Urinary bladder (tissue), 4 donors: ENCODE measurements around the gene EXOC8. TPM values are rescaled to one million over a fixed set of nuclear protein-coding genes. Genes with fewer than 3 reads are reported as not detected.

Source experiments
- DNase-seq: peaks from one replicate; pipeline ENCODE4 v3.0.0-alpha.2; 2015; ENCODE audit errors: extremely low spot score
- H3K27ac ChIP-seq: one replicate; pipeline ENCODE4 v1.5.1; 2013; ENCODE audit warnings: low read depth, mild to moderate bottlenecking, moderate library complexity
- H3K36me3 ChIP-seq: one replicate; pipeline ENCODE4 v1.6.1; 2013; ENCODE audit warnings: mild to moderate bottlenecking, moderate library complexity; ENCODE audit not compliant: insufficient read depth
- H3K4me1 ChIP-seq: one replicate; pipeline ENCODE4 v1.6.1; 2013; ENCODE audit warnings: mild to moderate bottlenecking, moderate library complexity; ENCODE audit not compliant: insufficient read depth
- H3K4me3 ChIP-seq: one replicate; pipeline ENCODE4 v1.5.1; 2013; ENCODE audit warnings: low read depth, low read length
- WGBS: extraction: QIAGEN DNeasy Blood & Tissue Kit; methylation state at CpG from one replicate; pipeline ENCODE4 v1.1.7; 2013; 5-methylcytosine and 5-hydroxymethylcytosine counted together
- polyA plus RNA-seq: library from polyadenylated mRNA; stranded (reverse); fragments of 200-250 nt; gene quantifications from one replicate; pipeline ENCODE4 v1.2.3, GENCODE V29; 2013
- total RNA-seq: library from RNA; depleted of rRNA; stranded (reverse); fragments of >200 nt; gene quantifications from one replicate; pipeline ENCODE4 v1.2.3, GENCODE V29; 2014
- donor health status: healthy with polysubstance abuse.
- donor health status: healthy.

Gene EXOC8
- 20.9 TPM for total RNA-seq
- 6.0 TPM for polyA plus RNA-seq

DNA sequence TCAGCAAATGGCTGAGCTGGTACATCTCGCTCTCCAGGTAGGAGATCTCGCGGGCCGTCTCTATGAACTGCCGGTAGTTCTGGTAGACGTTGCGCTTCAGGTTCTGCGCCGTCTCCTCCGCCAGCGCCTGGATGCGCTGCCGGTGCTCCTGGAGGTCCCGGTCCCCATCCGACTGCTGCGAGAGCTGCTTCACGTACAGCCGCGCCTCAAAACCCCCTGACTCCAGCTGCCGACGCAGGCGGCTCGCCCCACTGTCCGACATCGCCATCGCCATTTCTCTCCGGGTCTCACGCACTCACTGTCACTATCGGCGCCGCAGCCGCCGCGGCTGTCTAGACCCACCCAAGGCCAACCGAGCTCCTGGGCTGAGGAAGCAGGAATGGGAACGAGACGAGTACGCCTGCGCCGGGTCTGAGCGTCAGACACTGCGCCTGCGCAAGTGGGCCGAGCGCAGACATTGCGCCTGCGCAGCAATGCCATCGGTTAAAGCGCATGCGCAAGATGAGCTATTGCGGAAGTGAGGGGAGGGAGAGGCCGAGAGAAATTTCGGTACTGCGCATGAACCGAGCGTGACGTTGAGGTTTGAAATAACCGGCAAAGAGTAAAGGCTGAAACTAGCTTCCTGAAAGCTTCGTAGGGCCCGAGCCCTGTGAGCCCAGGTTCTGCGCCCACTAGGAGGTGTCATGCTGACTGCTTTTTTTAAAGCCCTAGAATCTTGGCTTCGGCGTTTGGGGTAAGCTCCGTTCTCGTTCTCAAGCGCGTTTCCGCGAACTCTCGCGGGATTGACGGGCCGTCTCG, at the start of gene EXOC8:
EXOC8 (minus strand) TSS at position 381 of the 798 bp plus-strand sequence; CDS start at position 274, 107 bp downstream.
- H3K27ac ChIP-seq, result peak within 1 kb of the TSS; percentile 84
- peak within 1 kb of the TSS; percentile 92 for H3K4me3 ChIP-seq
- peaks cover 4% of the 10 kb centered on the region for H3K4me1 ChIP-seq
- no peaks in the 10 kb centered on the region for H3K36me3 ChIP-seq
- DNase-seq, result peak; percentile 96
- WGBS, result under 1% methylated on average over 74 of the region's 74 CpGs

DNA sequence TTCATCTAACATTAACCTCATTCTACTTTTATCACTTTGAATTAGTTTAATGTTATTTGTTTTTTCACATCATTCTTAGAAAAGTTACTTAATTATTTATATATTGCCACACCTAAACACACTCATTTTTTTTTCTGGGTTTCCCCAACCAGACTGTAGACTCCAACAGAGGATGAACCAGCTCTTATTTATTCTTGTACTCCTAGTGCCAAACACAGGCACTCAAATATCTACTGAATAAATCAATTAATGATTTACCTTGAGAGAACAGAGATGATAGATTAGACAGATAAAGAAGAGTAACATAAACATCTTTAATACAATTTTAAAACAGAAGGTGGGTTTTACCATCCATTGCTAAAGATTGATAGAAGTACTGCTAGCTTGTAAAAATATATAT, 48.8 kb upstream of the EXOC8 start:
- H3K27ac ChIP-seq, result no peak overlapping the region
- no peak for DNase-seq
- peaks cover 5% of the 10 kb centered on the region for H3K4me1 ChIP-seq
- H3K36me3 ChIP-seq, result no peaks in the 10 kb centered on the region
- H3K4me3 ChIP-seq, result no peak overlapping the region

DNA sequence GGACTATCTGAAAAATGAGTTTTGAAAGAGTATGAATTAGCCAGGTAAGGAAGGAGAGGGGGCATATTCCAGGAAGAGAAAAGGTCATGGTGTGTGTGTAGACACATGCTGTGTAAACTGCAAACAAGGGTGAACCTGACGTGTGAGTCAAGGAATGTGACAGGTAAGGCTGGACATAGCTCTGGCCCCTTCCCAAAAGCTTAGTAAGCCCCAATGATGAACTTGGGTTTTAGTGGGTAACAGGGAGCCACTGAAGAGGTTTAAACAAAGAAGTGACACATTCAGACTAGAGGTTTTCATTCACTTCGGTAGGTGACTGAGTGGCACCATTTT, 47.7 kb upstream of the EXOC8 start:
- DNase-seq, result no peak
- Histone ChIP-seq H3K4me1 (peaks cover 5% of the 10 kb centered on the region), H3K27ac (no peak overlapping the region), H3K4me3 (no peak overlapping the region), H3K36me3 (no peaks in the 10 kb centered on the region)
- WGBS, result 90% methylated on average over 2 of the region's 2 CpGs

- no peak for DNase-seq
- no peak overlapping the region for H3K4me3 ChIP-seq
- 95% methylated on average over 6 of the region's 6 CpGs for WGBS
- H3K4me1 ChIP-seq, result peaks cover 5% of the 10 kb centered on the region
- no peaks in the 10 kb centered on the region for H3K36me3 ChIP-seq
- H3K27ac ChIP-seq, result no peak overlapping the region
Measured at GRCh38 chr1:231384696-231385415, 47.2 kb upstream of the EXOC8 start.

DNA sequence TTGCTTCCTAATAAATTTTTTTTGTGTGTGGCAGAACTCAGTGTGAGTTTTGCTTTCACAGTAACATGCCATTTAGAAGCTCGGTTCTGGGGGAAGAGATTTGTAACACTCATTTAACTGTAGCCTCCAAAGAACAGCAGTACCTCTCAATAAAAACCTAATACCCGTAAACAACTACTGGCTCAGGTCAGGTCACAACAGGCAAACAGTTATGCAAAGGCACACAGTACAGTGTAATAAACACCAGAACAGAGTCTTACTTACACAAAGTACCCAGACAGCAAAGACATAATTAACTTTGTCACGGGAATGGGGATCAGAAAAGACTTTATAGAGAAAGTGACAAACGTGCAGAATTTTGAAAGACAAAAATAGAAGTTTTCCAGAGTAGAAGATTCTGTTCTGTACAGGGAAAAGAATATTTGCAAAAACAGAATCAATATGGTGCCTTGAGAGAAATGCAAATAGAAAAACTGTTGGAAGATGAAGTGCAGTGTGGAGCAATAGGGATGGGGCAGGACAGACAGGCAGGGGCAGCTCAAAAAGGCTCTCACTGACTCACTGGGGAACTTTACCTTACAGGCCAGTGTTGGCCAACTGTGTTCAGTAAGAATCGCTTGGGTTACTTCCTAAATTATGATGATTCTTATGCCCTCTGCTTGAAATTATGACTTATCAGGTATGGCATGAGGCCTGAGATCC, 45.7 kb upstream of the EXOC8 start:
- no peak for DNase-seq

GRCh38 chr1:231382426-231382825, 44.8 kb upstream of the EXOC8 start:
- 88% methylated on average over 3 of the region's 3 CpGs for WGBS
- Histone ChIP-seq H3K4me3 (no peak overlapping the region), H3K4me1 (peaks cover 5% of the 10 kb centered on the region), H3K36me3 (no peaks in the 10 kb centered on the region), H3K27ac (no peak overlapping the region)
- DNase-seq, result no peak

More for the DNA sequence above, 45.7 kb upstream of the EXOC8 start:
- Histone ChIP-seq H3K36me3 (no peaks in the 10 kb centered on the region), H3K4me1 (peaks cover 5% of the 10 kb centered on the region), H3K4me3 (no peak overlapping the region), H3K27ac (no peak overlapping the region)
- 57% methylated on average over 5 of the region's 5 CpGs for WGBS

- Histone ChIP-seq H3K4me3 (no peak overlapping the region), H3K27ac (no peak overlapping the region), H3K4me1 (peaks cover 5% of the 10 kb centered on the region), H3K36me3 (no peaks in the 10 kb centered on the region)
- DNase-seq, result no peak
- WGBS, result 74% methylated on average over 2 of the region's 2 CpGs
Measured at GRCh38 chr1:231381729-231382128, 44.1 kb upstream of the EXOC8 start.

DNA sequence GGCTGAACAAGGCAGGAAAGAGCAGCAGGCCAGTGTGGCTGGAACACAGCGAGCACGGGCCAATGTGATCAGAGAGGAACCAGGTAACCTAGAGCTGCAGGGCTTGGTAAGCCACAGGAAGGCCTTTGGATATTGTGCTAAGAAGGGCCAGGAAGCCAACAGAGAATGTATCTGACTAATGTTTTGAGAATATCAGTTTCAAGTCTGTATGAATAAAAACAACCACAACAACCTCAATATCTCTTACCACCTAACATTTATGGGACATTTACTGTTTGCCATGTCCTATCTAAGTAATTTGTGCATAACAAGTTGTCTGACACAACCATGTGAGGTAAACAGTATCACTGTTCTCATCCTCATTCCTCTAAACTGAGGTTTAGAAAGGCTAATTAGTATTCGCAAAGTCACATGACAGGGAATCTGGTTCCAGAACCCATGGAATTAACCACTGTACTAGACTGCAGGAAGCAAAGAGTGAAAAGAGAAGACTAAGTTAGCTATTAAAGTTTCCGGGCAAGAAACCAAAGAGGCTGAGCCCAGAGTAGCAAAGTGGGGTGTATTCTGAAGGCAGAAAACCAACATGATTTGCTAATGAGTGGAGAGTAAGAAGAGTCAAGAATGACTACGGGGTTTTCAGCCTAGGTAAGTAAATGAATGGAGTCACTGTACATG, 39.4 kb upstream of the EXOC8 start:
- DNase-seq, result no peak
- Histone ChIP-seq H3K27ac (no peak overlapping the region), H3K4me3 (no peak overlapping the region), H3K4me1 (no peaks in the 10 kb centered on the region), H3K36me3 (no peaks in the 10 kb centered on the region)
- WGBS, result 80% methylated on average over 5 of the region's 5 CpGs

DNA sequence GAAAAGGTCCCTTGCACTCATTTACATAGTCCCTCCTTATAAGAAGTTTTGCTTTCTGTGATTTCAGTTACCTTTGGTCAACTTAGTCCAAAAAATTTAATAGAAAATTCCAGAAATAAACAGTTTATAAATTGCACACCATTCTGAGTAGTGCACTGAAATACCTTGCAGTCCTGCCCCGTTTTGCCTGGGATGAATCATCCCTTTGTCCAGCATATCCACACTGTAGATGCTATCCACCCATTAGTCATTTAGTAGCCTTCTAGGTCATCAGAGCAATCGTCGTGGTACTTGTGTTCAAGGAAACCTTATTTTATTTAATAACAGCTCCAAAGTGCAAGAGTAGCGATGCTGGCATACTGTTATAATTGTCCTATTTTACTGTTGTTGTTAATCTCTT, 38.4 kb upstream of the EXOC8 start:
- Histone ChIP-seq H3K36me3 (no peaks in the 10 kb centered on the region), H3K27ac (no peak overlapping the region), H3K4me1 (no peaks in the 10 kb centered on the region), H3K4me3 (no peak overlapping the region)
- WGBS, result 62% methylated on average over 4 of the region's 4 CpGs
- DNase-seq, result no peak

DNA sequence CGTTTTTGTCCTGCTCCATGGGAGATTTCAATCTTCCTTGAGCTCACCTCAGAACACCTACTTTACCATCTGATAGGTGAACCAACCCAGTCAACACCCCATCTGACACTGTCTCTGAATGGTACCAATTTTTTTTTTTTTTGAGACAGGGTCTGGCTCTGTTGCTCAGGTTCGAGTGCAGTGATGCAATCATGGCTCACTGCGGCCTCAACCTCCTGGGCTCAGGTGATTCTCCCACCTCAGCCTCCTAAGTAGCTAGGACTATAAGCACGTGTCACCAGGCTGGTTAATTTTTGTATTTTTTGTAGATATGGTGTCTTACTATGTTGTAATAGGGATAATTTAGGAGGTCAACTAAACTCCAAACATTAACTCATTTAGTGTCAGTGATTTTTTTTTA, 36.7 kb upstream of the EXOC8 start:
- no peak overlapping the region for H3K4me3 ChIP-seq
- no peak for DNase-seq
- H3K36me3 ChIP-seq, result peaks cover under 1% of the 10 kb centered on the region
- no peaks in the 10 kb centered on the region for H3K4me1 ChIP-seq
- 79% methylated on average over 4 of the region's 4 CpGs for WGBS
- H3K27ac ChIP-seq, result no peak overlapping the region

DNA sequence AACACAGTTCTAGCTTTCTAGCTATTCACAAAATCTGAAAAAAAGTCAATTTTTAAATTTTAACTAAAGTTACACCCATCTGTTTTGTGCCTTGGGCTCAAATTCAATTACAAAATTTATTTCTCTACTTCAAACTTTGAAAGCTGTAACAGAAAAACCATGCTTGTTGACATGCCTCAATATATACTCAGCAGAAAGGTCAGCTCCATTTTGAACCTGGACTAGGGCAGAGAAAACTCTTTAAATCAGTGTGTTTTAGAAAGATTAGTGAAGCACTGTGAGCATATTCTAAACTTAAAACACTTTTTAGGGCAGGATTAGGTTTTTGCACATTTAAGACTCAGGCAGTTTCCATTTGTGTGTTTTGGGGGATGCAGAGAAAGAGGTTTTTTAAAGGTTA, 34.8 kb upstream of the EXOC8 start:
- DNase-seq, result no peak
- no peak overlapping the region for H3K4me3 ChIP-seq
- peaks cover 2% of the 10 kb centered on the region for H3K36me3 ChIP-seq
- no peak overlapping the region for H3K27ac ChIP-seq
- H3K4me1 ChIP-seq, result no peaks in the 10 kb centered on the region

GRCh38 chr1:231369282-231369681, 31.6 kb upstream of the EXOC8 start:
- Histone ChIP-seq H3K36me3 (peaks cover 2% of the 10 kb centered on the region), H3K27ac (no peak overlapping the region)

DNA sequence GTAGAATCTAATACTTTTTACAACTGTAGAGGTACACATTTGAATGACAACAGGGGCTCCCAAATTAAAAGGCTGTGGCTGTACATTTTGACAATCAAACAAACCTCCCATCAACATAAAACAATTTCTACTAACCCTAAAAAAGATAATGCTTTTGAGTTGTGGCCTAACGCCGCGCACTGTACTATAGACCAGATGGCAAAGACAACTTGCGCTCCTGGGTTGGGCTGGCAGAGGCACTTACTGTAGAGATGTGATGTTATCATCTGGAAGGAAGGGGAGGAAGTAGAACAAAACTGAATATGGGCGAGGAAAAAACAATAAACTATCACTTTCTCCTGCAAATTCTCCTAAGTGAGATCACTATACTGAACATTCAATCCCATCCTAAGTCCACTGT, 26.5 kb upstream of the EXOC8 start:
- Histone ChIP-seq H3K27ac (no peak overlapping the region), H3K36me3 (no peaks in the 10 kb centered on the region), H3K4me1 (no peaks in the 10 kb centered on the region), H3K4me3 (no peak overlapping the region)
- 67% methylated on average over 5 of the region's 5 CpGs for WGBS
- no peak for DNase-seq

More at GRCh38 chr1:231369282-231369681, 31.6 kb upstream of the EXOC8 start:
- DNase-seq, result no peak
- H3K4me1 ChIP-seq, result no peaks in the 10 kb centered on the region
- no peak overlapping the region for H3K4me3 ChIP-seq
- 88% methylated on average over 3 of the region's 3 CpGs for WGBS
